Activated naive CD8-positive, alpha-beta T cell treated with anti-CD3 and anti-CD28 coated beads for 36 hours (primary cell): Measurements from ENCODE around the gene JADE2. TPM values are rescaled to one million over a fixed set of nuclear protein-coding genes. Genes with fewer than 3 reads are reported as not detected.
A peak's percentile ranks its signal among the peaks of the same experiment; 100 is the strongest.

Experiments
- DNase-seq: peaks from one replicate; pipeline ENCODE4 v3.0.0; 2021
- H3K27ac Mint-ChIP-seq: one replicate; pipeline ENCODE4 v1.8.0; 2022; ENCODE audit warnings: mild to moderate bottlenecking, moderate library complexity, mixed read lengths
- H3K27me3 Mint-ChIP-seq: one replicate; pipeline ENCODE4 v1.8.0; 2022; ENCODE audit warnings: mild to moderate bottlenecking, mixed read lengths
- H3K36me3 Mint-ChIP-seq: one replicate; pipeline ENCODE4 v1.8.0; 2021; ENCODE audit warnings: mild to moderate bottlenecking, mixed read lengths
- H3K4me1 Mint-ChIP-seq: one replicate; pipeline ENCODE4 v1.8.0; 2021; ENCODE audit warnings: mixed read lengths
- H3K4me3 Mint-ChIP-seq: one replicate; pipeline ENCODE4 v1.8.0; 2022; ENCODE audit warnings: mild to moderate bottlenecking, moderate library complexity, mixed read lengths
- H3K9me3 Mint-ChIP-seq: one replicate; pipeline ENCODE4 v1.8.0; 2022; ENCODE audit warnings: mixed read lengths
- total RNA-seq, 2 experiments: library from RNA; stranded (reverse); gene quantifications; one replicate each; pipeline ENCODE4 v1.2.3, GENCODE V29; 2021

The JADE2 gene
- total RNA-seq, 2 experiments from 2014 or later = 80.2 to 80.3 TPM

DNA sequence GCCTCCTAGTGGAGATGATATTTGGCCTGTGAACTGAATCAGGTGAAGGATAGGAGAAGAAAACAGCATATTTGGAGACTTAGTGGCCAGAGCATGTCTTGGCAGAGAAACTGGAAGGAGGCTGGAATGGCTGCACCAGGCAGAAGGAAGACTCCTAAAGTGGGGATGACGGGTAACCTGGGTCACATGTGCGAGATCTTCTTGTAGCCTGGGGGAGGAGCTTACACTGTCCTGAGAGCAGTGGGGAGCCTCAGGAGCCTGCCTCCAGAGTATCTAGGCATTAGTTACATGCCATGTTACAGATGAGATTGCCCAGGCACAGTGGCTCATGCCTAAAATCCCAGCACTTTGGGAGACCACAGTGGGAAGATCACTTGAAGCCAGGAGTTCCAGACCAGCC lies 49.8 kb downstream of the JADE2 start:
- H3K27ac Mint-ChIP-seq = no peak overlapping the region
- no peak for DNase-seq
- H3K9me3 Mint-ChIP-seq = no peaks in the 10 kb centered on the region
- no peak overlapping the region for H3K4me3 Mint-ChIP-seq
- peaks cover 17% of the 10 kb centered on the region for H3K36me3 Mint-ChIP-seq
- H3K4me1 Mint-ChIP-seq = peaks cover 7% of the 10 kb centered on the region
- no peaks in the 10 kb centered on the region for H3K27me3 Mint-ChIP-seq

DNA sequence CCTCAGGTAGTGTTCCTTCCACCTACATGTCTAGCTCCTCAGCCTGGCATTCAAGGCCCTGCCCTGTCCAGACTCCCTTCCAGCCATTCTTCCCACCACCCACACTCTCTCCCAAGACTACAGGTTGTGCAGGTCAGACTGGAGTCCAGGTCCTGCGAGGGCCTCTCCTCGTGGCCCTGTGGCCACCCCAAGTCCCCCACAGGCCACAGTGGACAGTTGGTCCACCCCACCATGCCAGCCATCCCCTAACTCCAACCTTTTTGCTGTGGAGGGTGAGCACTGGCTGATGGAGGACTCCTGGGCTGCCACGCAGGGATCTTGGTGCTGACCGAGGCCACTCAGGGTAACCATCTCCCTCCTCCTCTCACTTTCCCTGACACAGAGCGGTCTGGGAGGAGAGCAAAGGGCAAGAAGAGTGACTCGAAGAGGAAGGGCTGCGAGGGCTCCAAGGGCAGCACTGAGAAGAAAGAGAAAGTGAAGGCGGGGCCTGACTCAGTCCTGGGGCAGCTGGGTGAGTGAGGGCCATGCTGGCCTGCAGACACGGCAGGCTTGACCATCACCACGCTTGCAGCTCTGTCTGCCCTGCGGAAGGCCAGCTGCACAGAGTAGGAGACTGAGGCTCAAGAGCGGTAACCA lies 51.0 kb downstream of the JADE2 start:
- no peaks in the 10 kb centered on the region for H3K9me3 Mint-ChIP-seq
- H3K27me3 Mint-ChIP-seq = no peaks in the 10 kb centered on the region
- H3K27ac Mint-ChIP-seq = peak overlapping the region; percentile 39
- peaks cover 7% of the 10 kb centered on the region for H3K4me1 Mint-ChIP-seq
- H3K36me3 Mint-ChIP-seq = peaks cover 15% of the 10 kb centered on the region
- DNase-seq = no peak
- H3K4me3 Mint-ChIP-seq = no peak overlapping the region

DNA sequence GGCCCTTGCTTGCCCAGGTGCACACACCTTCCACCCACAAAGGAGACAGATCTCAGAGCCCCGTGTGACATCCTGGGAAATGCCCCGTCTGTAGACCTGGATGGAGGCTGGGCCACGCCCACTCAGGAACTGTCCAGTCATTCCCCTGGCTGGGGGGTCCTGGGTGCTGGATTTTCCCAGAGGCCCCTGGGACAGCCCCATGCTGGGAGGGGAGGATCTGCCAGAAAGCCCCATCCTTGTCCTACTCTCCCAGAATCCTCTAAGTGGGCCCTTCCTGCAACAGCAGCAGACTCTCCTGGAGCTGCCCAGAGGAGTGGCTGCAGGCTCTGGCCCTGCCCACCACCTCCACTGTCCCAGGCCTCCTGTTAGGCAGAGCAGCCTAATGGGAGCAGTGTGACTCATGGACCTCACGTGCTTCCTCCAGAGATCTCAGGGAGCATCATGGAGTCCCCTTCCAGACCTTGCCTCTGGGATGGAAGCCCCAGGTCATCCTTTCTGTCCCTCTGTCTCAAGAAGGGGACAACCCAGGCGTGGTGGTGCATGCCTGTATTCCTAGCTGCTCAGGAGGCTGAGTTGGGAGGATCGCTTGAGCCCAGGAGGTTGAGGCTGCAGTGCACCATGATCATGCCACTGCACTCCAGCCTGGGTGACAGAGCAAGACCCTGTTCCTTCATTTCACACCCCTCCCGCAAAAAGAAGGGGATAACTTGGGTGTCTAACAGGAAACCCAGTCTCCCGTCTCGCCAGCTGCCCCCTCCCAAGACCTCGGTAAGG lies 51.7 kb downstream of the JADE2 start:
- no peak overlapping the region for H3K4me3 Mint-ChIP-seq
- H3K4me1 Mint-ChIP-seq = peaks cover 9% of the 10 kb centered on the region
- H3K27me3 Mint-ChIP-seq = no peaks in the 10 kb centered on the region
- no peak for DNase-seq
- peaks cover 10% of the 10 kb centered on the region for H3K36me3 Mint-ChIP-seq
- peak overlapping the region; percentile 42 for H3K27ac Mint-ChIP-seq
- H3K9me3 Mint-ChIP-seq = no peaks in the 10 kb centered on the region

DNA sequence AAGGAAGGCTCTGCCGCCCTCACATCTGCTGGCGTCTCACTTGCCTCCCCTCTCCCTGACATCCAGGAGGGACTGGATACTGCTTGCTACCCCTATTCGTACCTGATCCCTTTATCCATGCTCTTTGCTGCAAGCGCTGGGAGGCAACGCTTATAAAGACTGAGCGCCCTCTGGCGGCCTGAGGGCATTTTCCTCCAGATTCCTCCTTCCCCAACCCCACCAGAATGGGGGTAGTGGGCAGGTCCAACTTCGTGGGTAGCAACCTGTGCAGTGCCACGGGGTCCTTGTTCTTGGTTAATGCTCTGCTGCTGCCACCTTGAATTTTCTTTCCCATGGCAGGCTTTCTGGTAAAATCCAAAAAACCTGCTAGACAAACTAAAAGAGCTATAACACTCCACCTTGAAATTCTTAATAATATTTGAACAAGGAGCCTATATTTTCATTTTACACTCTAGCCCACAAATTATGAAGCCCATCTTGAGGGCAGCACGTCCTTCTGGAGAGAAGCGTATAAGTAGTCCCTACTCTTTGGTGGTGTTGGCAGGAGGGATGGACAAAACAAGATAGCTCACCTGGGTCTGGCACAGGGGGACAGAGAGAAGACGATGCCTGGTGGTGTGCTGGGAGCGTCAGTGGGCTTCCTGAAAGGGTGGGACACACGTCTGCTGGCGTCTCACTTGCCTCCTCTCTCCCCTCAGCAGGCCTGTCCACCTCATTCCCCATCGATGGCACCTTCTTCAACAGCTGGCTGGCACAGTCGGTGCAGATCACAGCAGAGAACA lies 52.5 kb downstream of the JADE2 start:
- DNase-seq = peak; percentile 70
- no peaks in the 10 kb centered on the region for H3K9me3 Mint-ChIP-seq
- no peaks in the 10 kb centered on the region for H3K27me3 Mint-ChIP-seq
- H3K4me1 Mint-ChIP-seq = peaks cover 9% of the 10 kb centered on the region
- H3K36me3 Mint-ChIP-seq = peaks cover 5% of the 10 kb centered on the region
- H3K4me3 Mint-ChIP-seq = no peak overlapping the region
- H3K27ac Mint-ChIP-seq = peak overlapping the region; percentile 42

DNA sequence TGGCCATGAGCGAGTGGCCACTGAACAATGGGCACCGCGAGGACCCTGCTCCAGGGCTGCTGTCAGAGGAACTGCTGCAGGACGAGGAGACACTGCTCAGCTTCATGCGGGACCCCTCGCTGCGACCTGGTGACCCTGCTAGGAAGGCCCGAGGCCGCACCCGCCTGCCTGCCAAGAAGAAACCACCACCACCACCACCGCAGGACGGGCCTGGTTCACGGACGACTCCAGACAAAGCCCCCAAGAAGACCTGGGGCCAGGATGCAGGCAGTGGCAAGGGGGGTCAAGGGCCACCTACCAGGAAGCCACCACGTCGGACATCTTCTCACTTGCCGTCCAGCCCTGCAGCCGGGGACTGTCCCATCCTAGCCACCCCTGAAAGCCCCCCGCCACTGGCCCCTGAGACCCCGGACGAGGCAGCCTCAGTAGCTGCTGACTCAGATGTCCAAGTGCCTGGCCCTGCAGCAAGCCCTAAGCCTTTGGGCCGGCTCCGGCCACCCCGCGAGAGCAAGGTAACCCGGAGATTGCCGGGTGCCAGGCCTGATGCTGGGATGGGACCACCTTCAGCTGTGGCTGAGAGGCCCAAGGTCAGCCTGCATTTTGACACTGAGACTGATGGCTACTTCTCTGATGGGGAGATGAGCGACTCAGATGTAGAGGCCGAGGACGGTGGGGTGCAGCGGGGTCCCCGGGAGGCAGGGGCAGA lies 53.3 kb downstream of the JADE2 start:
- Mint-ChIP-seq H3K27me3 (no peaks in the 10 kb centered on the region), H3K4me3 (no peak overlapping the region), H3K36me3 (peaks cover 3% of the 10 kb centered on the region), H3K27ac (no peak overlapping the region), H3K4me1 (peaks cover 9% of the 10 kb centered on the region), H3K9me3 (no peaks in the 10 kb centered on the region)
- DNase-seq = no peak

DNA sequence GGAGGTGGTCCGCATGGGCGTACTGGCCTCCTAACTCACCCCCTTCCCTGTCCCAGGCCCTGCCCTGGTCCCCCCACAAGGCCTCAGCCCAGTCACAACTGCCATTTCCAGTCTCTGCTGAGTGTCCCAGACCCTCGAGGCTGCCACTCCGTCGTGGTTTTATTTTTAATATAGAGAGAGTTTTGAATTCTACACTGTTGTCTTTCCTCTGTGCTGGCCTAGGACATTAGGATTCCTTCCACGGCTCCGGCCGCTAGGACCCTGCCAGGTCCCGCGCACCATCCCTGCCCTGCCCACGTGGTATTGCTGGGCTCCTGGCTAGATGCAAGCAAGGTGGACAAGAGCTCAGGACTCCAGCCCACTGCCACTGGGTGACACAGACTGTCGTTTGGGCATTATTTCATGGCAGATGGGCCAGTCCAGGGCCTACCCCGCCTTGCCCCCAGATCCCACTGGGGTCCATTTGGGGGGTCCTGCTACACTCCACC lies 53.9 kb downstream of the JADE2 start:
- H3K9me3 Mint-ChIP-seq = no peaks in the 10 kb centered on the region
- no peak overlapping the region for H3K27ac Mint-ChIP-seq
- no peak overlapping the region for H3K4me3 Mint-ChIP-seq
- no peaks in the 10 kb centered on the region for H3K27me3 Mint-ChIP-seq
- peaks cover 9% of the 10 kb centered on the region for H3K4me1 Mint-ChIP-seq
- DNase-seq = no peak
- H3K36me3 Mint-ChIP-seq = peaks cover 3% of the 10 kb centered on the region

DNA sequence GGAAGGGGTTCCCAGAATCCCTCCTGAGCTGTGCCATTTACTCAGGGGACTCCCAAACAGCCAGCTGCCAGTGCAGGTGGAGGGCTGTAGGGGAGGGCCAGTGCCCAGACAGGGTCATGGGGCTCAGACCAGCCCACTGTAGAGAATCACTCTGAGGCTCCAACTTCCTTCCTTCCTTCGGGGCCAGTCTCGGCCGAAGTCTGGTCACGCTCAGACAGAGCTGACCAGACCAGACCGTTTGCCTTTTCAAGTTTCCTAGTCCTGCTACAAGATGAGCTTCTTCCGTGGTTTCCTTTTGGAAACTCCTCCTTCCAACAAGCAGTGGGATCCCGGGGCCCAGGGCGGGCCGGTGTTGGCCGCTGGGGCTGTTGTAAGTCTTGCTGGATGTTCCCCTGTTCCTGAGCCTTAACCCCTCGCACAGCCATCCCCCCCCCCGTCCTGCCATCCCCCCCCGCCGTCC lies 54.6 kb downstream of the JADE2 start:
- no peak for DNase-seq
- Mint-ChIP-seq H3K4me3 (no peak overlapping the region), H3K27me3 (no peaks in the 10 kb centered on the region), H3K36me3 (peaks cover 3% of the 10 kb centered on the region), H3K27ac (no peak overlapping the region), H3K9me3 (no peaks in the 10 kb centered on the region), H3K4me1 (peaks cover 9% of the 10 kb centered on the region)

DNA sequence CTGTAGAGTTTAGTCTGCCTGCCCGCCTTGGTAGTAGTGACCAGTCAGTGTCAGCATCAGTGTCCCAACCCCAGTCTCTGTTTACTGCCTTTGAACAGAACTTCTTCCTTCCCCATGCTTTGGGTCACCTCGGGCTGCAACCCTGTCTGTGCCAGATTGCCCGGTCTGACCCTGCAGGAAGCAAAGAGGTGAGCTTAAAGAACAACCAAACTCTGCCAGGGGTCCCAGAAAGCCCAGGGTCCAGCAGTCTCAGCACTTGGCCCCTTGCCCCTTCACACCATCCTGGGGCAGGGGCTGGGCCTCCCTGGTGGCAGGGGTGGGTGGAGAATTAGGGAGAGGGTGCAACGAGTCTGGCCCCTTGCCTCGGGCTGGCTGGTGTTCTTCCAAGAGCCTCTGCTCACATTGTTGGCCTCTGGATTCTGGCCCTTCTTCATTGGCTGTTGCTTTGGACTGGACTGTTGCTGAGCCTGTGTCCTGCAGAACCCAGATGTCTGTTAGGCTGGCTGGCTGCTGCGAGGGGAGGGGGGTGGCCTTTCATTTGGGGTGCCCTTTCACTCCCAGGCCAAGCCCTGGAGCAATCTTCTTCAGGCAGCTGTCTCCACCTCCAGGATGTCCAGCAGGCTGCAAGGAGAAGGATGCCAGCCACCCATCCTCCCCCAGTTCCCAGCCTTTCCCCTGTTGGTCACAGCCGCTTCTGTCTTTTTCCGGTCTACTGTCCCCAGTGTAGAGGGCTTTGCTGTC lies 55.9 kb downstream of the JADE2 start:
- H3K27ac Mint-ChIP-seq = no peak overlapping the region
- peaks cover 5% of the 10 kb centered on the region for H3K4me1 Mint-ChIP-seq

DNA sequence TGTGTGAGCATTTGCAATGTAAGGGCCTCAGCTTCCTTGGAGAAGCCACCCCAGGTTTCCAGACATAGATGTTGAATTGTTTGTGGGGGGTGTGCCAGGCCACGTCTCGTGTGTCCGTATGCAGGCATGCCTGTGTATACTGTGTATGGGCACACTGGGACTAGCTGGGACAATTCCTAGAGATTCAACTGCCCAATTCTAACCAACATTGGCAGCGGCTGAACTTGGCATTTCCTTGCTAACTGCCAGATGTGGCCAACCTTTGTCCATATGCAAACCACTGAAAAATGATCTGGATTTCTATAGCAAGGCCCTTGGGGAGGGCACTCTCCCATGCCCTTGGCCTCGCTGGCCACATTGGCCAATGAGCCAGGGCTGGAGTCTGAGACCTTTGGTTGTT lies 56.8 kb downstream of the JADE2 start:
- Mint-ChIP-seq H3K27ac (no peak overlapping the region), H3K4me1 (peaks cover 11% of the 10 kb centered on the region), H3K9me3 (no peaks in the 10 kb centered on the region), H3K4me3 (no peak overlapping the region), H3K36me3 (no peaks in the 10 kb centered on the region), H3K27me3 (no peaks in the 10 kb centered on the region)
- no peak for DNase-seq

More for the DNA sequence above, 55.9 kb downstream of the JADE2 start:
- H3K9me3 Mint-ChIP-seq = no peaks in the 10 kb centered on the region
- no peak overlapping the region for H3K4me3 Mint-ChIP-seq
- no peaks in the 10 kb centered on the region for H3K27me3 Mint-ChIP-seq
- DNase-seq = no peak
- H3K36me3 Mint-ChIP-seq = peaks cover 3% of the 10 kb centered on the region

DNA sequence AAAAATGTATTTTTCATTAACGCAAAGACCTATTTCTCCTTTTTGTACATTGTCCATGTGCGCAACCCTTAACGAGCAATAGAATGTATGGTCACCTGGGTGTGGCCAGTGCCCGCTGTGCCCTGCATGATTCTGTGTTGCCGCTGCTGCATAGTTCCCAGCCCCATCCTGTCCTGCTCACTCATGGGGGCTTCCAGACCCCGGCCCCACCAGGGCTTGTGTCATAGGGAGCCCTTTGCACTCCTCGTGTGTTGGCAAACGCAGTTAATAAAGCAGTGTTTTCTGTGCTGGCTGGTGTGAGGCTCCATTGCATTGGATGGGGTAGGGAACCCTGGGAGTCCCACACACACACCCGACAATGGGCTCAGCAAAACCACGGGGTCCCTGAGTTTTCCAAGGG lies 57.5 kb downstream of the JADE2 start:
- no peak overlapping the region for H3K27ac Mint-ChIP-seq

DNA sequence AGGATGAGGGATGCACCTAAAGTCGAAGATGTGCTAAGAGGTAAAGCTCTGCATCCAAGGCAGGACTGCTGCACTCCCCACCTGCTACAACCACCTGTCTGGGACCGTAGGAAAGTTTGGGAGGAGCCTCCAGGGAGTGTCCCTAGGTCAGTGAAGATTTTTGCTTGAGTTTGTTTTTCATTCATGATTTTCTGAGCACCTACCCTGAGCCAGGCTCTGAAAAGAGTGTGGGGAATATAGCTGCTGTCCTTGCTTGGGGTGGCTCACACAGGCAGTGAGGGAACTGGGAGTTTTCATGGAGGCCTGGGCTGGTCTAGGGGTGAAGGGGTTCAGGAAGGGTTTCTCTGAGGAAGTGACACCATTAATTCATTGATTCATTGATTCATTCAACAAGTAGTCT lies 58.3 kb downstream of the JADE2 start:
- Mint-ChIP-seq H3K9me3 (no peaks in the 10 kb centered on the region), H3K4me1 (peaks cover 8% of the 10 kb centered on the region), H3K27ac (peak overlapping the region; percentile 23), H3K27me3 (no peaks in the 10 kb centered on the region), H3K4me3 (no peak overlapping the region), H3K36me3 (no peaks in the 10 kb centered on the region)
- DNase-seq = no peak

More for the DNA sequence above, 57.5 kb downstream of the JADE2 start:
- H3K4me3 Mint-ChIP-seq = no peak overlapping the region
- no peaks in the 10 kb centered on the region for H3K36me3 Mint-ChIP-seq
- peaks cover 8% of the 10 kb centered on the region for H3K4me1 Mint-ChIP-seq
- no peaks in the 10 kb centered on the region for H3K27me3 Mint-ChIP-seq
- DNase-seq = no peak
- no peaks in the 10 kb centered on the region for H3K9me3 Mint-ChIP-seq

DNA sequence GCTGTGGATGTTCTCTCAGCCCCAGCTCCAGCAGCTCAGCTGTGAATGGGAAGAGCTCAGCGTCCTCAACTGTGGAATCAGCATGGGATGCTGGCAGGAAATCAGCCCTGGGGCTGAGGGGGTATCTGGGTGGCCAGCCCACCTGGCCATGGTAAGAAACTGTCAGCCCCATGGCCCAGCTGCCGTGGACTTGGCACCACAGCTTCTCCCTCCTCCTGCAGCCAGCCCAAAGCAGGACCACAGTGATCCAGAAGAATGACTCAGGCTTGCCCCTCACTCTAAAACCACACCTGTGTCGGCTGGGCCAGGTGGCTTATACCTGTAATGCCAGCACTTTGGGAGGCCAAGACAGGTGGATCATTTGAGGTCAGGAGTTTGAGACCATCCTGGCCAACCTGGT lies 59.2 kb downstream of the JADE2 start:
- no peak for DNase-seq
- Mint-ChIP-seq H3K9me3 (no peaks in the 10 kb centered on the region), H3K27me3 (no peaks in the 10 kb centered on the region), H3K36me3 (no peaks in the 10 kb centered on the region), H3K4me1 (peaks cover 10% of the 10 kb centered on the region), H3K4me3 (no peak overlapping the region), H3K27ac (no peak overlapping the region)

DNA sequence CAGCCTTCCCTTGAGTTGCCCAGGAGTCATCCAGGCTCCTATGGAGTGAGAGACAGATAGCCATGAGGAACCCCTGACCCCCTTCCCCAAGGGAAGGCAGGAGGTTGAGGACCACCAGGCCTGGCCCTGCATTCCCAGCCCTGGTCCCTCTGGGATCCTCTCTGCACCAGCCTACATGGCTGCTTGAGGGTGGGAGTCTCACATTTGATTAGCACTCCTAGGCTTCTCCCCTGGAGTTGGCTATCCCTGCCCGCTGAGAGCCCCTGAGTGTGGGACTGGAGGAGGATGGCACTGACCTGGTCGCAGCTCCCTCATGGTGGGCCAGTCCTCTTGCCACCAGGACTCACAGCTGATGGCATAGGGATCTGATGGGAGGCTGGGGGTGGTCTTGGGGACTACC lies 60.5 kb downstream of the JADE2 start:
- Mint-ChIP-seq H3K27ac (no peak overlapping the region), H3K4me3 (no peak overlapping the region), H3K4me1 (peaks cover 11% of the 10 kb centered on the region), H3K27me3 (no peaks in the 10 kb centered on the region), H3K9me3 (no peaks in the 10 kb centered on the region), H3K36me3 (no peaks in the 10 kb centered on the region)
- DNase-seq = no peak

DNA sequence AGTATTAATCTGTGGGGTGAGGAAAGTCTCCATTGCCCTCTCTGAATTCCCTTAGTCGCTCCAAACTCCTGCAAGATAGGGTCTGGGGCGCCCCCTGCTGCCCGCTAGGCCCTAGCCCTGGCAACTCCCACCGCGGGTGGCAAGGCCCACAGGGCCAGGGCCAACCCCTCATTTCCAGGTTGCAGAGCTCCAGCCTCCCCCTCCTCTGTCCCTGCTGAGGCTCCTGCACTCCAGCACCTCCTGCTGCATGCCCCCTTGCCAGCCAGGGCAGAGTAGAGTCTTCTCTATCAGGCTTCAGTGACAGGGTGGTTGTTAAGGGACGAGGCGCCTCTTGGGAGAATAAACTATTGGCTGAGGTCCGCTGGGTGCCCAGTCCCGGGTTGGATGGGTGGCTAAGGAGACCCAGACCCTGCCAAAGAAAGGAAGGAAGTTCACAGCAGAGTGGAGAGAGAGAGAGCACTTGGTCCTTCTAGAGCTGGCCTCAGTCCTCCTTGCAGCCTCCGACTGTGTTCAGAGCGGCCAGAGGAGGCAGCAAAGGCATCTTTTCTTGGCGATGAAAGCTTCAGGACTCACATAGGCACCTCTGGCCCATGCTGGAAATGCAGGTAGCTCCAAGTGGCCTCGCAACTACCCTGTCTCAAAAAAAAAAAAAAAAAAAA lies 61.5 kb downstream of the JADE2 start:
- H3K36me3 Mint-ChIP-seq = no peaks in the 10 kb centered on the region
- H3K27ac Mint-ChIP-seq = no peak overlapping the region
- H3K27me3 Mint-ChIP-seq = no peaks in the 10 kb centered on the region
- H3K9me3 Mint-ChIP-seq = no peaks in the 10 kb centered on the region
- no peak overlapping the region for H3K4me3 Mint-ChIP-seq
- DNase-seq = peak; percentile 85
- H3K4me1 Mint-ChIP-seq = peaks cover 14% of the 10 kb centered on the region
